D721Med (cell line): ENCODE data around the gene RTN4RL1.

Experiments
- DNase-seq: peaks from one replicate; pipeline ENCODE4 v3.0.0; 2011; ENCODE audit warnings: low spot score; ENCODE audit not compliant: insufficient read length
- FAIRE-seq: peaks from 2 replicates; lab custom pipeline; 2011; peaks lifted over from hg19 to GRCh38; lab: Jason Lieb, UNC
- CTCF ChIP-seq: IDR thresholded peaks from 2 replicates; pipeline ENCODE4 v1.5.1; 2012; ENCODE audit warnings: mild to moderate bottlenecking, control low read depth; ENCODE audit not compliant: insufficient read depth; ENCODE audit errors: missing control alignments

Gene RTN4RL1

GRCh38 chr17:2051061-2051932 is 26.2 kb upstream of the RTN4RL1 start:
- FAIRE-seq: no peak
- no peak for DNase-seq
- TF ChIP-seq CTCF: no peak

- DNase-seq (peak; percentile 75), FAIRE-seq (no peak)
- TF ChIP-seq CTCF: no peak
These were observed 25.3 kb upstream of the RTN4RL1 start for GRCh38 chr17:2050300-2051060.

- no peak for TF ChIP-seq CTCF
- no peak for FAIRE-seq
- DNase-seq: peak; percentile 76
These were observed 24.5 kb upstream of the RTN4RL1 start for GRCh38 chr17:2049333-2050299.

- TF ChIP-seq CTCF: no peak
- FAIRE-seq (no peak), DNase-seq (no peak)
These were observed 23.7 kb upstream of the RTN4RL1 start for GRCh38 chr17:2048805-2049204.

GRCh38 chr17:2047590-2047989 is 22.5 kb upstream of the RTN4RL1 start:
- no peak for TF ChIP-seq CTCF
- no peak for DNase-seq
- FAIRE-seq: no peak

GRCh38 chr17:2044263-2044894 is 19.2 kb upstream of the RTN4RL1 start:
- DNase-seq: no peak
- no peak for FAIRE-seq
- no peak for TF ChIP-seq CTCF
